Astrocyte of the cerebellum (primary cell): ENCODE data around the gene TNFAIP3.

ENCODE experiments used
- DNase-seq: peaks from one replicate; pipeline ENCODE4 v3.0.0-alpha.2; 2011; ENCODE audit warnings: low read depth
- H3K4me3 ChIP-seq: 2 replicates; pipeline ENCODE4 v1.5.1; 2011; ENCODE audit warnings: mild to moderate bottlenecking, low read depth, low read length, moderate library complexity
- in situ Hi-C: cut with HindIII; loops from 2 replicates; pipeline ENCODE4 v1.10.0; 2017; ENCODE audit warnings: low sequenced_read_pairs
- TF ChIP-seq, protein P1 (sequence below): IDR thresholded peaks from 2 replicates; pipeline ENCODE4 v1.5.1; 2012; ENCODE audit warnings: low read length, low read depth, moderate library complexity, mild to moderate bottlenecking; ENCODE audit errors: missing control alignments

The TNFAIP3 gene

DNA sequence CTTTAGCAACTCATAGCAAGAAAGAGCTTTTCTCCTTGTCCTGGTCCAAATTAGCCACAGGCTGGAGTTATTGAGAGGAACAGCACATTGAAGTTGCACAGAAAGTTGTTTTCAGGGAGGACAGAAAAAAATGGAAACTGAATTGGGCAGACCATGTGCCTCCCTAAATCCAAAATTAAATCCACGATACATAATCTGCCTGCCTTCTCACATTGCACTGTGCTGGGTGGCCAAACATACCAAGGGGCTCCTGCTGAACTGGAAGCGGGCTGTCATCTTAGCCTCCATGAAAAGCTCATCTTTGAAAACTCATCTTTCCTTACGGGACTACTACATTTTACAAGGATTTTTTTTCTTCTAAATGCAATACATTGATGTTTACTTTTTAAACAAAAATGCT, 59.9 kb downstream of the TNFAIP3 start:
- TF ChIP-seq, protein P1, sequence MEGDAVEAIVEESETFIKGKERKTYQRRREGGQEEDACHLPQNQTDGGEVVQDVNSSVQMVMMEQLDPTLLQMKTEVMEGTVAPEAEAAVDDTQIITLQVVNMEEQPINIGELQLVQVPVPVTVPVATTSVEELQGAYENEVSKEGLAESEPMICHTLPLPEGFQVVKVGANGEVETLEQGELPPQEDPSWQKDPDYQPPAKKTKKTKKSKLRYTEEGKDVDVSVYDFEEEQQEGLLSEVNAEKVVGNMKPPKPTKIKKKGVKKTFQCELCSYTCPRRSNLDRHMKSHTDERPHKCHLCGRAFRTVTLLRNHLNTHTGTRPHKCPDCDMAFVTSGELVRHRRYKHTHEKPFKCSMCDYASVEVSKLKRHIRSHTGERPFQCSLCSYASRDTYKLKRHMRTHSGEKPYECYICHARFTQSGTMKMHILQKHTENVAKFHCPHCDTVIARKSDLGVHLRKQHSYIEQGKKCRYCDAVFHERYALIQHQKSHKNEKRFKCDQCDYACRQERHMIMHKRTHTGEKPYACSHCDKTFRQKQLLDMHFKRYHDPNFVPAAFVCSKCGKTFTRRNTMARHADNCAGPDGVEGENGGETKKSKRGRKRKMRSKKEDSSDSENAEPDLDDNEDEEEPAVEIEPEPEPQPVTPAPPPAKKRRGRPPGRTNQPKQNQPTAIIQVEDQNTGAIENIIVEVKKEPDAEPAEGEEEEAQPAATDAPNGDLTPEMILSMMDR = no peak
- in situ Hi-C loops = no loop called here
- no peak overlapping the region for H3K4me3 ChIP-seq
- no peak for DNase-seq

GRCh38 chr6:137927777-137928218, 60.7 kb downstream of the TNFAIP3 start:
- TF ChIP-seq, protein P1 = no peak
- in situ Hi-C loops = no loop called here
- DNase-seq = no peak
- no peak overlapping the region for H3K4me3 ChIP-seq

GRCh38 chr6:137928286-137928685, 61.2 kb downstream of the TNFAIP3 start:
- H3K4me3 ChIP-seq = no peak overlapping the region
- DNase-seq = no peak
- in situ Hi-C loops = no loop called here
- TF ChIP-seq, protein P1 = no peak

DNA sequence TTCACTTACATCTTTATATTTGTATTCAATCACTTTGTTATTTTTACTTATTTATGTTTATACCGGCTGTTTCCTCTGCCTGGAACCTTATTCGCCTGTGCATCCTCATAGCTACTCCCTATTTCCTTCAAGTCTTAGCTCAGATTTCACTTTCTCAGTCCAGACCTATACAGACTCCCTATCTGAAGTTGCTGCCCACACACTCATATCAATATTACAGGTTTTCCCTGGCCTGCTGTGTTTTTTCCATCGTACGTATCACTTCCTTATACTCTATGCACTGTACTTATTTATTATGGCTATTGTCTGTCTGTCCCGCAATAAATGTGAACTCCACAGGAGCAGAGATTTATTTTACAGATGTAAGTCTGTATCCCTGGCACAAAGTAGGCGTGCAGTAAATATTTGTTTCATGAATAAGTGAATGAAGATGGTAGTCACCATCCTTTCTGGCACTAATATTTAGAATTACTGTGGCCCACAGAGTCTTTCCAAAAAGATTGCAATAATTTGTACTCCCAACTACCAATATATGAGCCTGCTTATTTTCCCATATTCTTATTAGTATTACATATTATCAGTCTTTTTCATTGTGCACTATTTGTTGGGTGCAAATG, 64.9 kb downstream of the TNFAIP3 start:
- DNase-seq = no peak
- TF ChIP-seq, protein P1 = no peak
- in situ Hi-C loops = loop anchor here (5.0 kb wide), 1 partner anchor 50 kb away; no protein-coding TSS in a partner anchor

More for the DNA sequence above, 64.9 kb downstream of the TNFAIP3 start:
- H3K4me3 ChIP-seq = no peak overlapping the region
